HG03432 (cell line): ENCODE measurements around the gene PAX2.

Source experiments
- ATAC-seq: cut with Tn5 transposase; IDR thresholded peaks from one replicate; pipeline ENCODE4 v1.9.1; 2021; ENCODE audit warnings: mild to moderate bottlenecking, moderate library complexity; ENCODE audit not compliant: unreplicated experiment

PAX2 gene

GRCh38 chr10:100749309-100750217 is 4.2 kb downstream of the PAX2 start:
- no peak for ATAC-seq

GRCh38 chr10:100750291-100751210 is 5.2 kb downstream of the PAX2 start:
- no peak for ATAC-seq

GRCh38 chr10:100751211-100751933 is 6.0 kb downstream of the PAX2 start:
- ATAC-seq = no peak

- ATAC-seq = no peak
These were observed 10.4 kb downstream of the PAX2 start for GRCh38 chr10:100755821-100756220.

GRCh38 chr10:100759331-100759730 is 13.9 kb downstream of the PAX2 start:
- ATAC-seq = no peak

- no peak for ATAC-seq
These were observed 15.3 kb downstream of the PAX2 start for GRCh38 chr10:100760726-100761125.

GRCh38 chr10:100761191-100761590 is 15.8 kb downstream of the PAX2 start:
- ATAC-seq = no peak

GRCh38 chr10:100763043-100763747 is 17.8 kb downstream of the PAX2 start:
- ATAC-seq = no peak

- ATAC-seq = no peak
These were observed 21.5 kb downstream of the PAX2 start for GRCh38 chr10:100766693-100767421.

- ATAC-seq = no peak
These were observed 22.0 kb downstream of the PAX2 start for GRCh38 chr10:100767422-100767775.

GRCh38 chr10:100769481-100769880 is 24.1 kb downstream of the PAX2 start:
- no peak for ATAC-seq

- ATAC-seq = no peak
These were observed 28.3 kb downstream of the PAX2 start for GRCh38 chr10:100773646-100774045.

GRCh38 chr10:100774223-100774622 is 28.8 kb downstream of the PAX2 start:
- no peak for ATAC-seq

GRCh38 chr10:100774876-100775275 is 29.5 kb downstream of the PAX2 start:
- no peak for ATAC-seq

GRCh38 chr10:100775386-100775785 is 30.0 kb downstream of the PAX2 start:
- ATAC-seq = no peak

GRCh38 chr10:100775871-100776270 is 30.5 kb downstream of the PAX2 start:
- ATAC-seq = no peak

- ATAC-seq = no peak
These were observed 31.3 kb downstream of the PAX2 start for GRCh38 chr10:100776671-100777070.

- ATAC-seq = no peak
These were observed 33.9 kb downstream of the PAX2 start for GRCh38 chr10:100779329-100779728.

GRCh38 chr10:100780324-100780723 is 34.9 kb downstream of the PAX2 start:
- ATAC-seq = no peak

- no peak for ATAC-seq
These were observed 35.8 kb downstream of the PAX2 start for GRCh38 chr10:100781145-100781665.
